Endothelial cell of umbilical vein (primary cell): ENCODE results near the gene IFI27L2. TPM values are rescaled to one million over a fixed set of nuclear protein-coding genes. Genes with fewer than 3 reads are reported as not detected.

Experiments used
- BruUV-seq: library from RNA; stranded (reverse); fragments of 400-500 nt; replicated peaks from 2 replicates; lab custom pipeline; 2021; lab: Mats Ljungman, UMichigan
- CTCF ChIA-PET: fragments of 300-600, 350-600 bp; sonication (Branson Sonifier 250); formaldehyde crosslinking; loops from one replicate; lab custom pipeline; 2021; ENCODE audit warnings: antibody characterized with exemption, inconsistent platforms; lab: Charles Lee
- POLR2A ChIA-PET: fragments of 300-600, 350-600 bp; sonication (Branson Sonifier 250); formaldehyde crosslinking; loops from one replicate; lab custom pipeline; 2021; ENCODE audit warnings: antibody characterized with exemption, inconsistent platforms; lab: Charles Lee
- DNase-seq: peaks from one replicate; pipeline ENCODE4 v3.0.0-alpha.2; 2011; ENCODE audit warnings: low read depth, low spot score
- FAIRE-seq: peaks from 2 replicates; lab custom pipeline; 2011; peaks lifted over from hg19 to GRCh38; lab: Jason Lieb, UNC
- H2AFZ ChIP-seq: 2 replicates; pipeline ENCODE4 v1.6.0; 2012; ENCODE audit warnings: low read depth, low read length, control low read depth, inconsistent platforms
- H3K27ac ChIP-seq: 2 replicates; pipeline ENCODE4 v1.5.1; 2011; ENCODE audit warnings: low read depth, mild to moderate bottlenecking, control low read depth, low read length, moderate library complexity; ENCODE audit not compliant: insufficient read depth
- H3K27me3 ChIP-seq, 2 experiments: 2 replicates each; pipeline versions ENCODE4 v1.6.0 to v1.6.1; 2011; ENCODE audit warnings: low read length in 2 of 2, mixed read lengths in 1 of 2; ENCODE audit not compliant: control insufficient read depth in 2 of 2, insufficient read depth in 2 of 2
- H3K36me3 ChIP-seq, 2 experiments: 2 replicates in 1 of 2; 3 replicates in 1 of 2; pipeline ENCODE4 v1.5.1; 2011; ENCODE audit warnings: low read length in 2 of 2, mild to moderate bottlenecking in 1 of 2, moderate library complexity in 1 of 2; ENCODE audit not compliant: control insufficient read depth in 2 of 2, insufficient read depth in 2 of 2; ENCODE audit errors: extremely low read depth in 1 of 2
- H3K4me1 ChIP-seq: 3 replicates; pipeline ENCODE4 v1.5.1; 2011; ENCODE audit warnings: mild to moderate bottlenecking, low read length; ENCODE audit not compliant: control insufficient read depth, insufficient read depth; ENCODE audit errors: extremely low read depth
- H3K4me2 ChIP-seq: 2 replicates; pipeline ENCODE4 v1.6.1; 2011; ENCODE audit warnings: low read length, control low read depth, mixed read lengths; ENCODE audit not compliant: insufficient read depth
- H3K4me3 ChIP-seq, 3 experiments: fragments of 200-600 bp in 1 of 3; sonication (generic), shearing (Covaris generic) in 1 of 3; replicated peaks in 1 of 3; 2 replicates each; pipeline ENCODE4 v1.5.1; 2011 to 2016; ENCODE audit warnings: control low read depth in 3 of 3, low read length in 3 of 3, mild to moderate bottlenecking in 2 of 3, inconsistent platforms in 1 of 3, low read depth in 1 of 3, moderate library complexity in 1 of 3; ENCODE audit not compliant: insufficient read depth in 1 of 3
- H3K79me2 ChIP-seq: 2 replicates; pipeline ENCODE4 v1.6.0; 2012; ENCODE audit warnings: low read length, inconsistent platforms; ENCODE audit not compliant: control insufficient read depth, insufficient read depth
- H3K9ac ChIP-seq: replicated peaks from 2 replicates; pipeline ENCODE3; 2011; ENCODE audit warnings: low read length, control low read depth; ENCODE audit not compliant: insufficient read depth; ENCODE audit errors: extremely low read depth
- H3K9me1 ChIP-seq: replicated peaks from 3 replicates; pipeline ENCODE4 v1.6.0; 2011; ENCODE audit warnings: mild to moderate bottlenecking, low read length; ENCODE audit not compliant: control insufficient read depth, insufficient read depth; ENCODE audit errors: extremely low read depth
- H3K9me3 ChIP-seq: replicated peaks from 2 replicates; pipeline ENCODE4 v1.5.1; 2012; ENCODE audit warnings: low read length, inconsistent platforms; ENCODE audit not compliant: control insufficient read depth, insufficient read depth
- H4K20me1 ChIP-seq: replicated peaks from 2 replicates; pipeline ENCODE3; 2011; ENCODE audit warnings: mild to moderate bottlenecking, low read length; ENCODE audit not compliant: control insufficient read depth, insufficient read depth; ENCODE audit errors: extremely low read depth
- EZH2 ChIP-seq: IDR thresholded peaks from 2 replicates; pipeline ENCODE4 v1.6.1; 2012; ENCODE audit warnings: borderline replicate concordance, low read depth, mild to moderate bottlenecking, moderate library complexity, low read length, inconsistent platforms; ENCODE audit not compliant: severe bottlenecking
- FOS ChIP-seq: IDR thresholded peaks from 2 replicates; pipeline ENCODE4 v1.6.1; 2011; ENCODE audit warnings: mild to moderate bottlenecking, low read length, moderate library complexity, borderline replicate concordance; ENCODE audit not compliant: insufficient read depth
- GATA2 ChIP-seq: IDR thresholded peaks from 2 replicates; pipeline ENCODE4 v1.7.0; 2011; ENCODE audit warnings: low read depth, mild to moderate bottlenecking, moderate library complexity, mixed read lengths, low read length; ENCODE audit not compliant: insufficient read length, insufficient read depth
- JUN ChIP-seq: IDR thresholded peaks from 2 replicates; pipeline ENCODE4 v1.6.1; 2011; ENCODE audit warnings: borderline replicate concordance, low read depth; ENCODE audit not compliant: insufficient read length, insufficient read depth
- MYC ChIP-seq: IDR thresholded peaks from one replicate; pipeline ENCODE4 v1.6.1; 2011; ENCODE audit warnings: mild to moderate bottlenecking, low read depth, low read length
- POLR2A ChIP-seq: IDR thresholded peaks from 2 replicates; pipeline ENCODE4 v1.6.1; 2012; ENCODE audit warnings: low read depth, mild to moderate bottlenecking, control low read depth, low read length
- POLR2AphosphoS5 ChIP-seq: IDR thresholded peaks from 2 replicates; pipeline ENCODE4 v1.6.1; 2012; ENCODE audit warnings: low read depth, mild to moderate bottlenecking, control low read depth, low read length, moderate library complexity; ENCODE audit not compliant: insufficient read depth
- dilution Hi-C: fragments of 300-500 bp; cut with MboI; formaldehyde crosslinking; loops from one replicate; pipeline ENCODE4 v1.15.0; 2019; ENCODE audit warnings: low sequenced_read_pairs; ENCODE audit not compliant: extremely low pct_ligation_motif_present
- intact Hi-C: fragments of 100-400 bp; cut with micrococcal nuclease; formaldehyde crosslinking; loops from one replicate; pipeline ENCODE4 v1.10.0; 2022
- polyA plus RNA-seq, 4 experiments: library from polyadenylated mRNA; depleted of rRNA in 3 of 4; stranded (reverse) in 3 of 4; unstranded in 1 of 4; fragments of >200 nt; gene quantifications; 2 replicates each; pipeline versions ENCODE4 v1.2.1 to v1.2.3, GENCODE V29; 2011 to 2012; ENCODE audit warnings: missing spikeins in 1 of 4
- total RNA-seq: library from RNA; stranded (reverse); gene quantifications from 2 replicates; pipeline ENCODE4 v1.2.3, GENCODE V29; 2021
- TF ChIP-seq, protein P1 (sequence below), 2 donors: IDR thresholded peaks; 1 replicate in 1 of 2; 2 replicates in 1 of 2; pipeline ENCODE4 v1.5.1; 2011; ENCODE audit warnings: low read length in 2 of 2, mild to moderate bottlenecking in 2 of 2, moderate library complexity in 2 of 2, control low read depth in 1 of 2, inconsistent platforms in 1 of 2, low read depth in 1 of 2; ENCODE audit not compliant: insufficient read depth in 1 of 2; ENCODE audit errors: extremely low read depth in 1 of 2
- TF ChIP-seq, protein P2 (sequence below): IDR thresholded peaks from 2 replicates; pipeline ENCODE4 v1.6.1; 2011; ENCODE audit not compliant: insufficient read depth, insufficient read length

The IFI27L2 gene
- total and polyA plus RNA-seq, 2 donors (not counting 3 experiments of a cell fraction or from before 2014, with no cell fraction given), result 28.7 to 82.9 TPM

DNA sequence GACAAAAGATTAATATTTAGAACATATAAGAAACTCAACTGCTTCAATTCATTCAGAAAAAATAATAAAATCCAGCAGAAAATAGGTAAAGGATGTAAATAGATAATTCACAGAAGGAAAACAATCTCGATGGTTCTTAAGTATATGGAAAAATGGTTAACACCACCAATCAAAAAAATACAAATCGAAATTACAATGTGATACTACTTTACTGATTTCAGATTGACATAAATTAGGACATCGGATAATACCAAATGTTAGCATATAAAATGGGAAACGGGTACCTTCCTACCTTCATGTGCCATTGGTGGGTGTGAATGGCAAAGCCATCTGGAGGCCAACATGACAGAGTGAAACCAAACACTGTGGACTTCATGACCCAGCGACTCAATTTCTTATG is 43.1 kb upstream of the IFI27L2 start:
- ChIA-PET POLR2A (no interaction called here), CTCF (interaction anchor here (1.6 kb wide), 1 partner anchor 40 kb away, joined by 4 read pairs; no protein-coding TSS in a partner anchor)
- peaks cover 21 to 46% of the 10 kb centered on the region in 2 experiments for H3K27me3 ChIP-seq
- dilution Hi-C loops, result no loop called here
- H3K27ac ChIP-seq, result no peak overlapping the region
- TF ChIP-seq GATA2, result no peak
- TF ChIP-seq, protein P1, sequence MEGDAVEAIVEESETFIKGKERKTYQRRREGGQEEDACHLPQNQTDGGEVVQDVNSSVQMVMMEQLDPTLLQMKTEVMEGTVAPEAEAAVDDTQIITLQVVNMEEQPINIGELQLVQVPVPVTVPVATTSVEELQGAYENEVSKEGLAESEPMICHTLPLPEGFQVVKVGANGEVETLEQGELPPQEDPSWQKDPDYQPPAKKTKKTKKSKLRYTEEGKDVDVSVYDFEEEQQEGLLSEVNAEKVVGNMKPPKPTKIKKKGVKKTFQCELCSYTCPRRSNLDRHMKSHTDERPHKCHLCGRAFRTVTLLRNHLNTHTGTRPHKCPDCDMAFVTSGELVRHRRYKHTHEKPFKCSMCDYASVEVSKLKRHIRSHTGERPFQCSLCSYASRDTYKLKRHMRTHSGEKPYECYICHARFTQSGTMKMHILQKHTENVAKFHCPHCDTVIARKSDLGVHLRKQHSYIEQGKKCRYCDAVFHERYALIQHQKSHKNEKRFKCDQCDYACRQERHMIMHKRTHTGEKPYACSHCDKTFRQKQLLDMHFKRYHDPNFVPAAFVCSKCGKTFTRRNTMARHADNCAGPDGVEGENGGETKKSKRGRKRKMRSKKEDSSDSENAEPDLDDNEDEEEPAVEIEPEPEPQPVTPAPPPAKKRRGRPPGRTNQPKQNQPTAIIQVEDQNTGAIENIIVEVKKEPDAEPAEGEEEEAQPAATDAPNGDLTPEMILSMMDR (IDR thresholded peaks at IDR 0.05; ENCODE audit: extremely low read depth in 1 of 2, insufficient read depth in 1 of 2, low read depth in 1 of 2, low read length in 2 of 2), result no peak
- TF ChIP-seq, protein P2, sequence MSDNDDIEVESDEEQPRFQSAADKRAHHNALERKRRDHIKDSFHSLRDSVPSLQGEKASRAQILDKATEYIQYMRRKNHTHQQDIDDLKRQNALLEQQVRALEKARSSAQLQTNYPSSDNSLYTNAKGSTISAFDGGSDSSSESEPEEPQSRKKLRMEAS, result no peak
- no peak for TF ChIP-seq POLR2AphosphoS5
- no peak overlapping the region for H3K4me3 ChIP-seq
- DNase-seq (no peak), FAIRE-seq (no peak)
- no peaks in the 10 kb centered on the region for H3K36me3 ChIP-seq
- peaks cover 3% of the 10 kb centered on the region for H3K4me1 ChIP-seq
- BruUV-seq, result no TSS peak
- H3K9me3 ChIP-seq, result no peaks in the 10 kb centered on the region
- no peak overlapping the region for H2AFZ ChIP-seq
- H4K20me1 ChIP-seq, result no peaks in the 10 kb centered on the region
- H3K79me2 ChIP-seq, result no peaks in the 10 kb centered on the region
- no peaks in the 10 kb centered on the region for H3K9me1 ChIP-seq
- H3K4me2 ChIP-seq, result no peak overlapping the region
- intact Hi-C loops, result loop anchor here (5.0 kb wide), 1 partner anchor 90 kb away; the partner anchor contains the start of genes DDX24 and IFI27L1
- H3K9ac ChIP-seq, result no peak overlapping the region

DNA sequence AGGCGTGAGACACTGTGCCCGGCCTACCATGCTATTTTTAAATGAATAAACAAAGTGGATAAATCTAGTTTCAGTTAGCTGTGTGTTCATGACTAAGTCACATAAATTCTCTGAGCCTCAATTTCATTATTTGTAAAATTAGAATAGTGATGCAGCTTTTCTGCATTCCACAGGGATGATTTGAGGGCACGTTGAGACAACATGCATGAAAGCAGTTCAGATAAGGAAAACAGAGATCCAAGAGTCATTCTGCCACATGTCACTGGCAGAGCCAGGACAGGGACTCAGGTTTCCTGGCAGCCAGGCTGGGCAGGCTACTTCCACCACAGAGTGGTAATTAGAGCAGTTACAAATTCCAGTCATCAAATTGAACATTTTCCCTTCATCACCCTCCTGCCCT is 41.8 kb upstream of the IFI27L2 start:
- Histone ChIP-seq H3K27ac (no peak overlapping the region), H3K9me1 (no peaks in the 10 kb centered on the region), H2AFZ (no peak overlapping the region), H3K4me1 (peaks cover 3% of the 10 kb centered on the region), H3K4me3 (no peak overlapping the region), H3K4me2 (no peak overlapping the region), H4K20me1 (no peaks in the 10 kb centered on the region), H3K27me3 (peaks cover 18 to 32% of the 10 kb centered on the region in 2 experiments), H3K36me3 (no peaks in the 10 kb centered on the region), H3K79me2 (no peaks in the 10 kb centered on the region), H3K9ac (no peak overlapping the region), H3K9me3 (no peaks in the 10 kb centered on the region)
- DNase-seq (no peak), FAIRE-seq (no peak)
- TF ChIP-seq, protein P1 (IDR thresholded peaks at IDR 0.05; ENCODE audit: extremely low read depth in 1 of 2, insufficient read depth in 1 of 2, low read depth in 1 of 2, low read length in 2 of 2), result no peak
- TF ChIP-seq FOS, result no peak
- no peak for TF ChIP-seq POLR2A
- no peak for TF ChIP-seq JUN
- no peak for TF ChIP-seq POLR2AphosphoS5
- TF ChIP-seq, protein P2, result no peak
- TF ChIP-seq MYC, result no peak
- no peak for TF ChIP-seq GATA2
- no peak for TF ChIP-seq EZH2
- POLR2A ChIA-PET, result no interaction called here
- BruUV-seq, result no TSS peak
- dilution Hi-C loops, result no loop called here
- intact Hi-C loops, result loop anchor here (5.0 kb wide), 1 partner anchor 89 kb away; the partner anchor contains the start of genes DDX24 and IFI27L1
- CTCF ChIA-PET, result interaction anchor here (1.2 to 3.6 kb wide), 3 partner anchors 9 to 39 kb away, joined by 3 to 16 read pairs (median 4); no protein-coding TSS in a partner anchor
